Measurements from ENCODE around the gene MME.
"Not testable (repeated sequence)": the region's sequence is repeated elsewhere in the genome, so short reads cannot be mapped to it uniquely, and the experiment has no call there.

Gene MME

GRCh38 chr3:155086051-155086450, 5.9 kb downstream of the MME start:
- no peak for FAIRE-seq

- FAIRE-seq = no peak
Measured at GRCh38 chr3:155088706-155089345, 8.7 kb downstream of the MME start.

GRCh38 chr3:155089495-155089894, 9.4 kb downstream of the MME start:
- FAIRE-seq = no peak

GRCh38 chr3:155093261-155093660, 13.1 kb downstream of the MME start:
- no peak for FAIRE-seq

- FAIRE-seq = no peak
Measured at GRCh38 chr3:155096303-155097008, 16.3 kb downstream of the MME start.

GRCh38 chr3:155097009-155097349, 16.9 kb downstream of the MME start:
- FAIRE-seq = no peak

GRCh38 chr3:155101398-155101797, 21.3 kb downstream of the MME start:
- FAIRE-seq = no peak

- FAIRE-seq = no peak
Measured at GRCh38 chr3:155102329-155102728, 22.2 kb downstream of the MME start.

- FAIRE-seq = no peak
Measured at GRCh38 chr3:155103686-155104085, 23.6 kb downstream of the MME start.

GRCh38 chr3:155106119-155106518, 26.0 kb downstream of the MME start:
- no peak for FAIRE-seq

GRCh38 chr3:155110022-155110421, 29.9 kb downstream of the MME start:
- FAIRE-seq = no peak

- no peak for FAIRE-seq
Measured at GRCh38 chr3:155110996-155111901, 31.1 kb downstream of the MME start.

- FAIRE-seq = no peak
Measured at GRCh38 chr3:155111971-155112370, 31.9 kb downstream of the MME start.

- no peak for FAIRE-seq
Measured at GRCh38 chr3:155112661-155113389, 32.7 kb downstream of the MME start.

- FAIRE-seq = not testable (repeated sequence)
Measured at GRCh38 chr3:155124745-155125144, 44.6 kb downstream of the MME start.

GRCh38 chr3:155129396-155129795, 49.3 kb downstream of the MME start:
- FAIRE-seq = no peak

- FAIRE-seq = no peak
Measured at GRCh38 chr3:155130001-155130400, 49.9 kb downstream of the MME start.

GRCh38 chr3:155131104-155131503, 51.0 kb downstream of the MME start:
- no peak for FAIRE-seq

- not testable (repeated sequence) for FAIRE-seq
Measured at GRCh38 chr3:155134311-155134710, 54.2 kb downstream of the MME start.

- FAIRE-seq = no peak
Measured at GRCh38 chr3:155135003-155135402, 54.9 kb downstream of the MME start.

GRCh38 chr3:155138677-155139076, 58.6 kb downstream of the MME start:
- FAIRE-seq = no peak

- FAIRE-seq = no peak
Measured at GRCh38 chr3:155147588-155147987, 67.5 kb downstream of the MME start.

- no peak for FAIRE-seq
Measured at GRCh38 chr3:155149494-155149893, 69.4 kb downstream of the MME start.

Measured in islet of Langerhans (tissue), 1 donor.